Measurements from ENCODE around the gene EDA.

EDA gene

GRCh38 chrX:70049406-70049805 lies 433.5 kb downstream of the EDA start:
- Histone ChIP-seq H3K4me3 (no peak overlapping the region), H3K27ac (no peak overlapping the region)
- DNase-seq (ENCODE audit: low spot score): no peak
- TF ChIP-seq, protein P1, sequence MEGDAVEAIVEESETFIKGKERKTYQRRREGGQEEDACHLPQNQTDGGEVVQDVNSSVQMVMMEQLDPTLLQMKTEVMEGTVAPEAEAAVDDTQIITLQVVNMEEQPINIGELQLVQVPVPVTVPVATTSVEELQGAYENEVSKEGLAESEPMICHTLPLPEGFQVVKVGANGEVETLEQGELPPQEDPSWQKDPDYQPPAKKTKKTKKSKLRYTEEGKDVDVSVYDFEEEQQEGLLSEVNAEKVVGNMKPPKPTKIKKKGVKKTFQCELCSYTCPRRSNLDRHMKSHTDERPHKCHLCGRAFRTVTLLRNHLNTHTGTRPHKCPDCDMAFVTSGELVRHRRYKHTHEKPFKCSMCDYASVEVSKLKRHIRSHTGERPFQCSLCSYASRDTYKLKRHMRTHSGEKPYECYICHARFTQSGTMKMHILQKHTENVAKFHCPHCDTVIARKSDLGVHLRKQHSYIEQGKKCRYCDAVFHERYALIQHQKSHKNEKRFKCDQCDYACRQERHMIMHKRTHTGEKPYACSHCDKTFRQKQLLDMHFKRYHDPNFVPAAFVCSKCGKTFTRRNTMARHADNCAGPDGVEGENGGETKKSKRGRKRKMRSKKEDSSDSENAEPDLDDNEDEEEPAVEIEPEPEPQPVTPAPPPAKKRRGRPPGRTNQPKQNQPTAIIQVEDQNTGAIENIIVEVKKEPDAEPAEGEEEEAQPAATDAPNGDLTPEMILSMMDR (IDR thresholded peaks at IDR 0.05): no peak

GRCh38 chrX:70049925-70050324 lies 434.0 kb downstream of the EDA start, which contains the start of gene AWAT2:
AWAT2 (minus strand) TSS chrX:70049938; CDS start chrX:70049932, 6 bp downstream.
- TF ChIP-seq, protein P1 (IDR thresholded peaks at IDR 0.05): no peak
- no peak for DNase-seq (ENCODE audit: low spot score)
- no peak within 1 kb of the TSS for H3K4me3 ChIP-seq
- no peak within 1 kb of the TSS for H3K27ac ChIP-seq

DNA sequence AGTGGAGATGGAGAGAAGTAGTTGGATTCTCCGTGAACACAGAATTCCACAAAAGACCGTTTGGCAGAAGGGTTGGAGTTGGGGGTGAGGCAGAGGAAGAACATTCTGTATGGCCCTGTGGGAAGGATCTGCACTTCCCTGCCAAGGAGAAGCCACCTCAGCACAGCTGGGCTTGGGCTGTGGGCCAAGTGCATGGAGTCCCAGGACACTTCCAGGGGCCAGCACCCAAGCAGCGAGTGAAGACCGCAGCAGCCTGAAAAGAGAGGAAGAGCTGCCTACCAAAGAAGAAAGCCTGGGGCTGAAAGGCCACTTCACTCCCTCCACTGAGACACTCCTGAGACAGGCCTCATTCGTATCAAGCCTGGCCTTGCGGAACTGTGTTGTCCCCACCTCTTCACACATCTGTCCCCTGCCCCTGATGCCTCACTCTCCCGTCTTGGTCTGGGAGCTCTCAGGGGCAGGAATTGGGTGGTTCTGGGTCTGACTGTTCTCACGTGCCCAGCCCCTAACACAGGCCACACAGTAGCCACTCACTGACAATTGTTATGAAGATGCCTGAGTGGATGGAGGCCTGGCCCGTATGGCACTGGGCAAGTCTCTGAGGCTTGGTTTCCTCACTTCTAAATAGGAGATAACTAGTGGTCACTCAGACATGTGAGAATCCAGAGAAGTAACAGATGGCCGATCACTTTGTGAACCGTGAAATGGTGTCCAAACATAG lies 437.1 kb downstream of the EDA start:
- TF ChIP-seq, protein P1 (IDR thresholded peaks at IDR 0.05): no peak
- no peak overlapping the region for H3K27ac ChIP-seq
- no peak overlapping the region for H3K4me3 ChIP-seq
- DNase-seq (ENCODE audit: low spot score): no peak

DNA sequence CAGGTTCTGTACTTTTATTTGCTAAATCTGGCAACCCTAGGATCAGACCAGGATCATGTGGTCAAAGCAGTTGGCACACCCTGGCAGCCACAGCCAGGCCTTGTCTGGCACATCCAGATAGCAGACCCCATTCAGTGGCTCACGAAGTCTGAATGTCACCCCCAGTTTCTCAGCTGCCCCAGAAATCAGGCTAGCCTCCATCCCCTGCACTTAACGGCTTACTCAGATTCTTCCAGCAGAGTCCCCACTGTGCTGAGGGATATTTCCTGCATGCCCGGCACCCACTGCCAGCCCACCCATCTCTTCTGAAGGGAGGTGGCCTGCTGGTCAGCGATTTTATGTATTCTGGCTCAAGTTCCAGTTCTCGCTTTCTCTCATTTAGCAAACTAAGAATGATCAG lies 438.5 kb downstream of the EDA start:
- TF ChIP-seq, protein P1 (IDR thresholded peaks at IDR 0.05): no peak
- Histone ChIP-seq H3K27ac (no peak overlapping the region), H3K4me3 (no peak overlapping the region)
- no peak for DNase-seq (ENCODE audit: low spot score)

DNA sequence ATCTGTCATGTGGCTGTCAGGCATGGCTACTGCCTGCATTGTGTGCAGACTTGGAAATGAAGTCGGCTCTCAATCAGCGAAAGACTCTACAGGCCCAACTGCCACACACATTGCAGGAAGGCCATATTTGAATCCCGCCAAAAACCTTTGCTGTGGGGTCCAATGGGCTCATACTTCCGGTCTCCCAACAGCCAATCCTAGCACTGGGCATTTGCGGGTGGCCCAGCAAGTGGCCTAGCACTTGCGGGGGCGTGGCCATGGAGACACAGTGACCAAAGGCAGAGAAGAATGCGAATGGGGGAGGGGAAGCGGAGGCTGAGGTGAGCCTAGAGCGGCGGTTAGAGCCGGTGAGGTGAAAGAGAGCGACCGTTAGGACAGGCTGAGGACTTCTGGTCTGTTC lies 446.2 kb downstream of the EDA start, which contains the start of gene OTUD6A:
OTUD6A (plus strand) TSS at position 382 of the 400 bp plus-strand sequence. CDS start 68 bp downstream, outside the sequence.
- no peak within 1 kb of the TSS for H3K27ac ChIP-seq
- H3K4me3 ChIP-seq: no peak within 1 kb of the TSS
- TF ChIP-seq, protein P1 (IDR thresholded peaks at IDR 0.05): no peak
- DNase-seq (ENCODE audit: low spot score): no peak

GRCh38 chrX:70062961-70063550 lies 447.1 kb downstream of the EDA start:
- TF ChIP-seq, protein P1 (IDR thresholded peaks at IDR 0.05): no peak
- no peak for DNase-seq (ENCODE audit: low spot score)
- Histone ChIP-seq H3K4me3 (no peak overlapping the region), H3K27ac (no peak overlapping the region)

DNA sequence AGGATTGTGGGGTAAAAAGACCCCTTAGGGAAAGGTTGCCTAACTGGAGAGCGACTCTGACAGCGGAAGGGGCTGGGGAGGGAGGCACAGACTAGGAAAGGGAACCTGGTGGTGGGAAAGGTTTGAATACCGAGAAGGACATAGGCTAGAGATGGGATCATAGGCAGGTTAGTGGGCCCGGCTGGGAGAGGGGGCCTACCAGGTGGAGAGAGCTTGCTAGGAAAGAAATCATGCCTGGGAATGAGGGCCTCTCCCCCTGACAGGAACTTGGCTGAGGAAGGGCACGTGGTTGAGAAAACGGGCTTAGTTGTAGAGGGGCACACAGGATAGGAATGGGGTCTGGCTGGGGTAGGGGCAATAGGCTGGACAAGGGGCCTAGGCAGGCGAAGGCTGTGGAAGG lies 450.7 kb downstream of the EDA start:
- no peak for DNase-seq (ENCODE audit: low spot score)
- TF ChIP-seq, protein P1 (IDR thresholded peaks at IDR 0.05): no peak
- Histone ChIP-seq H3K4me3 (no peak overlapping the region), H3K27ac (no peak overlapping the region)

Measured in coronary artery (tissue), 2 donors.